ENCODE data around the gene SCNN1B. TPM values are rescaled to one million over a fixed set of nuclear protein-coding genes. Genes with fewer than 3 reads are reported as not detected.

The SCNN1B gene
- total RNA-seq, 2 donors from 2014 or later: 9.2 to 11.8 TPM

GRCh38 chr16:23368469-23368868 lies 66.4 kb downstream of the SCNN1B start:
- Histone ChIP-seq H3K27ac (no peak overlapping the region), H3K27me3 (replicated peaks; ENCODE audit: insufficient read depth) (no peaks in the 10 kb centered on the region), H3K36me3 (no peaks in the 10 kb centered on the region), H3K4me1 (replicated peaks) (no peaks in the 10 kb centered on the region), H3K9me3 (no peaks in the 10 kb centered on the region), H3K4me3 (no peak overlapping the region)
- no peak for DNase-seq (ENCODE audit: low spot score)
- WGBS: 51% methylated on average over 5 of the region's 5 CpGs
- intact Hi-C loops (cut with DNase I): no loop called here
- TF ChIP-seq POLR2A (IDR thresholded peaks at IDR 0.05) (no peak), POLR2AphosphoS5 (IDR thresholded peaks at IDR 0.05) (no peak), CTCF (IDR thresholded peaks at IDR 0.05) (no peak)

GRCh38 chr16:23369416-23369815 lies 67.3 kb downstream of the SCNN1B start:
- 63% methylated on average over 7 of the region's 7 CpGs for WGBS
- TF ChIP-seq CTCF (IDR thresholded peaks at IDR 0.05): no peak
- Histone ChIP-seq H3K27me3 (replicated peaks; ENCODE audit: insufficient read depth) (no peaks in the 10 kb centered on the region), H3K36me3 (no peaks in the 10 kb centered on the region), H3K4me1 (replicated peaks) (no peaks in the 10 kb centered on the region), H3K9me3 (no peaks in the 10 kb centered on the region), H3K27ac (no peak overlapping the region), H3K4me3 (no peak overlapping the region)
- intact Hi-C loops (cut with DNase I): no loop called here
- DNase-seq (ENCODE audit: low spot score): no peak

- intact Hi-C loops (cut with DNase I): no loop called here
- Histone ChIP-seq H3K4me1 (replicated peaks) (no peaks in the 10 kb centered on the region), H3K27me3 (replicated peaks; ENCODE audit: insufficient read depth) (no peaks in the 10 kb centered on the region), H3K36me3 (no peaks in the 10 kb centered on the region), H3K4me3 (no peak overlapping the region), H3K9me3 (no peaks in the 10 kb centered on the region), H3K27ac (no peak overlapping the region)
- WGBS: 81% methylated on average over 8 of the region's 9 CpGs
- no peak for TF ChIP-seq CTCF (IDR thresholded peaks at IDR 0.05)
- TF ChIP-seq POLR2AphosphoS5 (IDR thresholded peaks at IDR 0.05): no peak
- TF ChIP-seq POLR2A (IDR thresholded peaks at IDR 0.05): no peak
- no peak for DNase-seq (ENCODE audit: low spot score)
These were observed 69.3 kb downstream of the SCNN1B start for GRCh38 chr16:23371368-23371767.

- no peaks in the 10 kb centered on the region for H3K36me3 ChIP-seq
- WGBS: 90% methylated on average over 13 of the region's 13 CpGs
- TF ChIP-seq POLR2A (IDR thresholded peaks at IDR 0.05): no peak
- TF ChIP-seq CTCF (IDR thresholded peaks at IDR 0.05): no peak
- no peak for TF ChIP-seq POLR2AphosphoS5 (IDR thresholded peaks at IDR 0.05)
- DNase-seq (ENCODE audit: low spot score): no peak
- H3K27ac ChIP-seq: no peak overlapping the region
- intact Hi-C loops (cut with DNase I): no loop called here
- no peaks in the 10 kb centered on the region for H3K27me3 ChIP-seq (replicated peaks; ENCODE audit: insufficient read depth)
- H3K4me3 ChIP-seq: no peak overlapping the region
- no peaks in the 10 kb centered on the region for H3K4me1 ChIP-seq (replicated peaks)
- no peaks in the 10 kb centered on the region for H3K9me3 ChIP-seq
These were observed 71.5 kb downstream of the SCNN1B start for GRCh38 chr16:23373436-23374219.
